HG02588 (cell line): Measurements from ENCODE around the gene OR56A5.
A peak's percentile ranks its signal among the peaks of the same experiment; 100 is the strongest.

ENCODE experiments used
- ATAC-seq: cut with Tn5 transposase; IDR thresholded peaks from one replicate; pipeline ENCODE4 v1.9.1; 2021; ENCODE audit warnings: mild to moderate bottlenecking, moderate library complexity; ENCODE audit not compliant: unreplicated experiment

OR56A5 gene

DNA sequence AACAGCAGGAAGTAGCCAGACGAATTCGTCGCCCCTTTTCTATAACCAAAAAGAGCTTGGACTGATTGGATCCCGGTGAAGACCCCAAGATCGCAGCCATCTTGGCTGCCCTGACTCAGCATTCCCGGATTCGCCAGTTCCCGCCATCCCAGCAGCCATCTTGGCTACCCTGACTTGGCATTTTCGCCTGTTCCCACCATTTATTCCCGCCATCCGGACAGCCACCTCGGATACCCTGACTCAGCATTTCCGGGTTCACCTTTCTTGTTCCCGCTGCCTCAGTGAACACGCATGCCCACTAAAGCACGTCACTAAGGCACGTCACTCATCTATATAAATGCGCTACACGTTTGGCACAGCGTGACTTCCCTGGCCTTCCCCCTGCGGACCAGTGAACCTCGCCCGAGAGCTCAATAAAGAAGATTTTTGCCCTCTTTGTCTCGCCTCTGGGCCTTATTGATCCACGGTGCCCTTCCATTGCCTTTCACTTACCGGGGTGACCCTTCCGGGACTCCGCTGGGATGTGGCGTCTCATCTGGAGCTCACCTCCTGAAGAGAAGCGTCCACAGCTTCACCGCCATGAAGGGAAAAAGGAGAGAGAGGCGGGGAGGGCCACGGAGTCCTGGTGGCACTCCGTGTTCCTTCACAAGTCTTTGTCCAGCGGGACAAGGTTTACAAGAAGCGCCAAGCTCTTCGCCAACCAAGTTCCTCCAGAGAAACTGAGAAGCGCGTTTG, 30.3 kb downstream of the OR56A5 start:
- ATAC-seq: no peak

DNA sequence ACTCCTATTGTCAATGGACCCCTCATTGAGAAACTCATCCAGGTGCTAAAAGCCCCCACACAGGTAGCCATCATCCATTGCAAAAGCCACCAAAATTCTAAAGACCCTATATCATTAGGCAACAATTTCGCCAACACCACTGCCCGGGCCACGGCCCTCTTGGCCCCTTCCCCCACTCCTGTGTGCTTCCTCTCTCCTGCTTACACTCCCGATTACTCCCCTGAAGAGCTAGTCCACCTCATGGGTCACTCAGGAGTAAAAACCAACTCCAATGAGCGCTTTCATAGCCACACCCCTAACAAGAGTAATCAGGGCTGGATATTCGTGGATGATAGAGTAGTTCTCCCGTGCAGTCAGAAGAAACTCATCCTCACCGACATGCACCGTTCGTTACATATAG, 35.2 kb downstream of the OR56A5 start:
- ATAC-seq: no peak

DNA sequence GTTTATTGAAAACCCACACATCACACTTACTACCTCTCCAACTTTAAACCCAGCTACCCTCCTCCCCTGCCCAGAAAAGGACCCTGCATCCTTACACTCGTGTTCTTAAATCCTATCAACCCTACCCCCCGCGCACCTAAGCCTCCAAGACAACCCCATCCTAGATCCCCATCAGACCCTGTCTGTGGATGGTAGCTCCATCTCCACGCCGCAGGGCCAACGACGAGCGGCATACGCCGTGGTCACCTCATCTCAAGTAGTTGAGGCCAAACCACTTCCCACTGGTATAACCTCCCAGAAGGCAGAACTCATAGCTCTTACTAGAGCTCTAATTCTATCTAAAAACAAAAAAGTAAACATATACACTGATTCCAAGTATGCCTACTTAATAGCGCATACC, 35.6 kb downstream of the OR56A5 start:
- no peak for ATAC-seq

DNA sequence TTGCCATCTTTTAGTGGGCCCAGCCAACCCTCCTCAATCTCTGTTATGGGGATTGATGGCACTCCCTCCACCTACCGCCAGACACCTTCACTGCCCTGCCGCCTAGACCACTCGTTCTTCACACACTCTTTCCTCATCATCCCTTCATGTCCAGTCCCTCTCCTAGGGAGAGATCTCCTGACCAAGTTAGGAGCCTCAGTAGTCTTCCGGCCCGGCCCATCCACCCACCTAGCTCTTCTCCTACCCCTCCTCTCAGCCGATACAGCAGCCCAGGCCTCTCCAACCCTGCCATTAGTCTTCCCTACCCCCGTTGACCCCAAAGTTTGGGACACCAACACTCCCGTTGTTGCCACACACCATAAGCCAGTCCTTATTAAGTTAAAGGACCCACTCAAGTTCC, 37.2 kb downstream of the OR56A5 start:
- ATAC-seq: no peak

DNA sequence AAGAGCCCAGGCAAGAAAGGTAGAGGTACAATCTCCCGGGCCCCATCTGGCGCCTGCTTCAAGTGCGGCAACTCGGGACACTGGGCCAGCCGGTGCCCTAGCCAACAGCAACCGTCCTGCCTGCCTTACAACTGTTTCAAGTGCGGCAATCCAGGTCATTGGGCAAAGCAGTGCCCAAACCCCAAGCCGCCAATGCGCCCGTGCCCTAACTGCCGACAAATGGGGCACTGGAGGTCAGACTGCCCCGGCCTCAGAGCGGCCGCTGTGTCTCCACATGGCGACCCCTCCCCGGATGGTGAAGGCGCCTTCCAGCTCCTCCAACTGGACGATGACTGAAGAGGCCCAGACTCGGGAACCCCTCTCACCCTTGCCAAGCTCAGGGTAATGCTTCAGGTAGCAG, 37.7 kb downstream of the OR56A5 start:
- no peak for ATAC-seq

DNA sequence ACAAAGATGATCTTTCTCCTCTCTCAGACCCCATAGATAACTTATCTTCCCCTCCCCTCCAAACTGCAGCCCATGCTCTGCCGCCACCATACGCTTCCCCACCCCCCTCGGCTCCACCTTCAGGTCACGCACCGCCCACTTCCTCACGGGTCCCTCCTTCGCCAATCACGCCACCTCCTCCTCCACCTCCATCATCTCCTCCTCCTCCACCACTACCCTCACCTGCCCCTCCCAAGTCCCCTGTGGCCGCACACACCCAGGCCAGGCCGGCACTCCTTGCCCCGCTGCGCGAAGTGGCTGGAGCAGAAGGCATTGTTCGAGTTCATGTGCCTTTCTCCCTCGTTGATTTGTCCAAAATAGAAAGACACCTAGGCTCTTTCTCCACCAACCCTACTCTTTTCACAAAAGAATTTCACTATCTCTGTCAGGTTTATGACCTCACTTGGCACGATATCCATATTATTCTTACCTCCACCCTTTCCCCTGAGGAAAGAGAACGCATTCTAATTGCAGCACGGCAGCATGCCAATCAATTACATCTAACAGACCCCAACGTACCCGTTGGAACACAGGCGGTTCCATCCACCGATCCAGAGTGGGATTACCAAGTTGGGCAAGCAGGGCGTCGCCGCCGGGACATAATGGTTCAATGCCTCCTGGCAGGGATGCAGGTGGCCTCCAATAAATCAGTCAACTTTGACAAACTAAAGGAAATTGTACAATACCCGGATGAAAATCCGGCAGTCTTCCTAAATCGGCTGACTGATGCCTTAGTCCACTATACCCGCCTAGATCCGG, 38.5 kb downstream of the OR56A5 start:
- ATAC-seq: no peak

DNA sequence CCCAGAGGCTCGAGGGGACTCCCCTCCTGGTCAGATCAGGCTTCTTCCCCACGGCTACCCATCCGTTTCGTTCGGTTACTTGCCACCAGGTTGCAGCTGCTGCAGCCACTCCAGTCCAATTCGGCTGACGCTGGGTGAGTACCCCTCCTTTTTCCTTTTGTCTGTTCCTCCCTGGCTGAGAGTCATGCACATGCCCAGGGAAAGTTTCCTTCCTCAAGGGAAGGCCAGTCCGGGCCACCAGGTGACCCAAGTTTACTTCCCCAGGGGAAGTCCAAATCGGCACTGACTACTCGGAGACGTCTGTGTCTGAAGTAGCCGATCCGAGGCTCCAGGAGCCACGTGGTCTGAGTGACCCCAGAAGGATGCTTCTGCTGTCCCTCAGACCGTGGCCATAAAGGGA, 39.5 kb downstream of the OR56A5 start:
- ATAC-seq: no peak

DNA sequence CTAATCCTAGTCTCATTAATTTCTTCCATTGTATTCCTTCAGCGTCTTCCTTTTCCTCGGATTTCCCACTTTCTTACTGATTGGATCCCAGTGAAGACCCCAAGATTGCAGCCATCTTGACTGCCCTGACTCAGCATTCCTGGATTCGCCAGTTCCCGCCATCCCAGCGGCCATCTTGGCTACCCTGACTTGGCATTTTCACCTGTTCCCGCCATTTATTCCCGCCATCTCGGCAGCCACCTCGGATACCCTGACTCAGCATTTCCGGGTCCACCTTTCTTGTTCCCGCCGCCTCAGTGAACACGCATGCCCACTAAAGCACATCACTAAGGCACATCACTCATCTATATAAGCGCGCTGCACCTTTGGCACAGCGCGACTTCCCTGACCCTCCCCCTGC, 40.0 kb downstream of the OR56A5 start:
- ATAC-seq: no peak

DNA sequence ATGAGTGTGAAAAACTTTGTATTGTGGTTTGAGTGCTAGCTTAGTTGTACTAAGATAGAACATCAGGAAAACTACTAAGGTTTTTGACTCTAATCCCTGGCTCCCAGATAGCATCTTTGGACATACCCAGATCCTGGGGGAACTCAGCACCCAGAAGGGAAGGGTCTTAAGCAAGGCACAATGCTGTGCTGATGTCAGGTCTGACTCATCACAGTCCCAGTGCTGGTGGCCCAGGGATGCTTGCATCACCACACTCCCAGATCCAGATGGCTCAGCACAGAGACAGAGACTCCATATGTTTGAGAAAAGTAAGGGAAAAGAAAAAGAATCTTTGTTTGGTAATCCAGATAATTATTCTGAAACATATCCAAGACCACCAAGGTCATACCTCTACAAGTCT, 44.5 kb downstream of the OR56A5 start:
- peak; percentile 26 for ATAC-seq

DNA sequence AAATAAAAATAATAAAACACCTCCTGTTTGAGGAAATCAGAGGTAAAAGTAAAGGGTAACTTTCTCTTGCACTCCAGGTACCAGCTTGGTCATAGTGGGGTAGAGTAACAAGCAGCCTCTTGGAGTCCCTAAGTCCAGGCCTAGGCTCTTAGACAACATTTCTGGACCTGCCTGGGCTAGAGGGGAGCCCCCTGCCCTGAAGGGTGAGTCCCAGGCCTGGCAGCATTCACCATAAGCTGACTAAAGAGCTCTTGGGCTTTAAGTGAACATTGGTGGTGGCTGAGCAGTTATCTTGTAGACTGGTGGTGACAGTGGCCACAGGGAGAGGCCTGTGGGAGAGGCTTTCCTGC, 44.9 kb downstream of the OR56A5 start:
- ATAC-seq: peak; percentile 70

DNA sequence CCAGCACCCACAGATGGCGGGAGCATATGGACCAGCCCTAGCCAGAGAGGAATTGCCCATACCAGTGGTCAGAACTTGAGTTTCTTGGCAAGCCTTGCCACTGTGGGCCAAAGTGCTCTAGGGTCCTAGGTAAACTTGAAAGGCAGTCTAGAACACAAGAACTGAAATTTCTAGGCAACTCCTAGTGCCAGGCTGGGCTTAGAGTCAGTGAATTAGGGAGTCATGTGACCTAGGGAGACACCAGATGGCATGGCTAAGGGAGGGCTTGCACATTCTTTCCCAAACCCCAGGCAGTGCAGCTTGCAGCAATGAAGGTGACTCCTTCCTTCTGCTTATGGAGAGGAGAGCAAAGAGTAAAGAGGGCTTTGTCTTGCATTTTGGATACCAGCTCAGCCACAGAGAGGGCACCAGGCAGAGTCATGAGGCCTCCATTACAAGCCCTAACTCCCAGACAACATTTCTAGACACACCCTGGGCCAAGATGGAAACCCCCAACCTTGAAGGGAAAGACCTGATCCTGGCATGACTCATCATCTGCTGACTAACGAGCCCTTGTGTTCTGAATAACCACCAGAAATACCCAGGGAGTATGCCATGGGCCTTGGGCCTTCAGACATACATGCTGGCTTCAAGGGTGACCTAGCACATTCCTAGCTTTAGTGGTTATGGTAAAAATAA, 45.4 kb downstream of the OR56A5 start:
- ATAC-seq: peak; percentile 91
